Inflammatory macrophage treated with lipopolysaccharide for 4 hours (primary cell): ENCODE measurements around the gene B3GNT4.
A peak's percentile ranks its signal among the peaks of the same experiment; 100 is the strongest.
"Not testable (repeated sequence)": the region's sequence is repeated elsewhere in the genome, so short reads cannot be mapped to it uniquely, and the experiment has no call there.

Source experiments
- DNase-seq: peaks from one replicate; pipeline ENCODE4 v3.0.0-alpha.2; 2020

The B3GNT4 gene

GRCh38 chr12:122203301-122204166 is at the start of gene B3GNT4:
TSS of gene B3GNT4 (plus strand) at chr12:122203709. CDS start at chr12:122204619, 910 bp downstream.
- DNase-seq: peak; percentile 35

GRCh38 chr12:122155705-122156104 is 47.8 kb upstream of the B3GNT4 start:
- no peak for DNase-seq

- DNase-seq: no peak
Measured at GRCh38 chr12:122158700-122159285, 44.7 kb upstream of the B3GNT4 start.

GRCh38 chr12:122159882-122160281 is 43.6 kb upstream of the B3GNT4 start:
- no peak for DNase-seq

GRCh38 chr12:122160761-122161160 is 42.7 kb upstream of the B3GNT4 start:
- DNase-seq: no peak

GRCh38 chr12:122161682-122162081 is 41.8 kb upstream of the B3GNT4 start:
- no peak for DNase-seq

- DNase-seq: no peak
Measured at GRCh38 chr12:122162976-122163375, 40.5 kb upstream of the B3GNT4 start.

GRCh38 chr12:122166422-122167349 is 36.8 kb upstream of the B3GNT4 start:
- no peak for DNase-seq

GRCh38 chr12:122167356-122167925 is 36.1 kb upstream of the B3GNT4 start:
- no peak for DNase-seq

- no peak for DNase-seq
Measured at GRCh38 chr12:122168492-122168891, 35.0 kb upstream of the B3GNT4 start.

- no peak for DNase-seq
Measured at GRCh38 chr12:122171399-122171798, 32.1 kb upstream of the B3GNT4 start.

GRCh38 chr12:122172262-122172939 is 31.1 kb upstream of the B3GNT4 start:
- no peak for DNase-seq

GRCh38 chr12:122174155-122174845 is 29.2 kb upstream of the B3GNT4 start, which contains the start of gene IL31:
TSS of gene IL31 (minus strand) at chr12:122174221. CDS start at chr12:122174172, 49 bp downstream.
- DNase-seq: no peak

- DNase-seq: not testable (repeated sequence)
Measured at GRCh38 chr12:122176473-122176872, 27.0 kb upstream of the B3GNT4 start.

- peak; percentile 37 for DNase-seq
Measured at GRCh38 chr12:122182887-122183587, 20.5 kb upstream of the B3GNT4 start, which contains the start of gene LRRC43. TSS of gene LRRC43 (plus strand) at chr12:122183123. CDS start at chr12:122183145, 22 bp downstream.

GRCh38 chr12:122183588-122183940 is 19.9 kb upstream of the B3GNT4 start:
- DNase-seq: no peak

- DNase-seq: no peak
Measured at GRCh38 chr12:122184517-122184916, 19.0 kb upstream of the B3GNT4 start.

GRCh38 chr12:122185079-122185478 is 18.4 kb upstream of the B3GNT4 start:
- DNase-seq: no peak

GRCh38 chr12:122185494-122186082 is 17.9 kb upstream of the B3GNT4 start:
- peak; percentile 16 for DNase-seq

GRCh38 chr12:122187466-122187865 is 16.0 kb upstream of the B3GNT4 start:
- DNase-seq: no peak
